Measurements from ENCODE around the gene YIF1B. TPM values are rescaled to one million over a fixed set of nuclear protein-coding genes. Genes with fewer than 3 reads are reported as not detected.

The YIF1B gene, protein sequence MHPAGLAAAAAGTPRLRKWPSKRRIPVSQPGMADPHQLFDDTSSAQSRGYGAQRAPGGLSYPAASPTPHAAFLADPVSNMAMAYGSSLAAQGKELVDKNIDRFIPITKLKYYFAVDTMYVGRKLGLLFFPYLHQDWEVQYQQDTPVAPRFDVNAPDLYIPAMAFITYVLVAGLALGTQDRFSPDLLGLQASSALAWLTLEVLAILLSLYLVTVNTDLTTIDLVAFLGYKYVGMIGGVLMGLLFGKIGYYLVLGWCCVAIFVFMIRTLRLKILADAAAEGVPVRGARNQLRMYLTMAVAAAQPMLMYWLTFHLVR
- 96.8 to 131 TPM (median 122 TPM) in 5 replicates for total RNA-seq (2022; extraction: Qiagen RNA extraction)

DNA sequence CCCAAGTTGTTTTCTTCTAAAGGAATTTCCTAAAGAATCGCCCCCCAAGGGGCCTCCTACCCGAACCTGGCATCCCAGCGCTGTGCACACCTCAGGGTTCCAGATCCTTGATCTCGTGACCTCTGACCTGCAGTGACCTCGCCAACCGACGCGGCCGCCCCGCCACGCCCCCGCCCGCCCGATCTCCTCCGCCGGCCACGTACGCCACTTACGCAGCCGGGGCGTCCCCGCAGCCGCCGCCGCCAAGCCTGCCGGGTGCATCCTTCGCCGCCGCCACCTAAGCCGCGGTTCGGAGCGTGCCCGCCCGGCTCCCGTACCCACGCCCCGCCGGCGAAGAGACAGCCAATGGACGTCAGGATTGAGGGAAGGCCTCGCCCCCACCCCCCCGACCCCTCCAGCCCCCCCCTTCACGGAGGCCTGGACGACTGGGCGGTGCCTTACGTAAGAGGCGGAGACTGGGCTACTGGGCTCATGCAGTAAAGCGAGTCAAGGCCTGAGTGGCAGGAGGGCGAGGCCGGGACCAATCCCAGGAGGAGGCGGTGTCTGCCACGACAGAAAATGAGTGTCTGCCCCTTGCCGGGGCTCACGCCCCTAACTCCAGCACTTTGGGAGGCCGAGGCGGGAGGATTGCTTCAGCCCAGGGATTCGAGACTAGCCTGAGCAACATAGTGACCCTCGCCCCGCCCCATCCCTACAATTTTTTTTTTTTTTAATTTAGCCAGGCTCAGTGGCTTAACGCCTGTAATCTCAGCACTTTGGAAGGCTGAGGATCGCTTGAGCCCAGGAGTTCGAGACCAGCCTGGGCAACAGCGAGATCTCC, at the start of gene YIF1B:
Gene YIF1B (minus strand): TSS at position 291 of the 820 bp plus-strand sequence. CDS start 30 bp downstream, at position 261.

DNA sequence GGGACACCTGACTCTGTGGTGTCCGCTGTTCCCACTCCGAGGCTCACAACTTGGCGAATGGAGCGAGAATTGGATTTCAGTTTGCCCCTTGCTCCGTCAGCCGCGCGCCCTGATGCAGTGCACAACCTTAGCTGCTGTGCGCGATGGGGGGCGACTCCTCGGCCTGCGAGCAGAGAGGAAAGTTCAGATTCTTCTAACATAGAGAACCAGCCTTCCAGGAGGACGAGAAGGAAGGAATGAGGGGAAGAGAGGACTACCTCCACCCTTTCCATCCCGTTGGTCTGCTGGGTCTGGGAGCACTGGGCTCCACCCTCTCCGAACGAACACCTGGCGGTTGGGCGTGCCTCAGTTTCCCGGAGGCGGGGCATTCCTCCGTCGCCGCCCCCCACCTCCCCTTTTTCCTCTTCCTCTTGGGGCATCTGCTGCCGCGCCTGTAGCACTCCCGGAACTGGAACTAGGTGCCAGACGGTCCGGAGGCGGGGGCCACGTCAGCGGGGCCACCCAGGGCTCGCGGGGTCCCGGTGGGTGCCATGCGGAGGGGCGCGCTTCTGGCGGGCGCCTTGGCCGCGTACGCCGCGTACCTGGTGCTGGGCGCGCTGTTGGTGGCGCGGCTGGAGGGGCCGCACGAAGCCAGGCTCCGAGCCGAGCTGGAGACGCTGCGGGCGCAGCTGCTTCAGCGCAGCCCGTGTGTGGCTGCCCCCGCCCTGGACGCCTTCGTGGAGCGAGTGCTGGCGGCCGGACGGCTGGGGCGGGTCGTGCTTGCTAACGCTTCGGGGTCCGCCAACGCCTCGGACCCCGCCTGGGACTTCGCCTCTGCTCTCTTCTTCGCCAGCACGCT, 3.9 kb upstream of the YIF1B start, which contains the start of gene KCNK6:
Gene KCNK6 (plus strand): TSS at position 425 of the 838 bp plus-strand sequence. CDS start 106 bp downstream, at position 531.

DNA sequence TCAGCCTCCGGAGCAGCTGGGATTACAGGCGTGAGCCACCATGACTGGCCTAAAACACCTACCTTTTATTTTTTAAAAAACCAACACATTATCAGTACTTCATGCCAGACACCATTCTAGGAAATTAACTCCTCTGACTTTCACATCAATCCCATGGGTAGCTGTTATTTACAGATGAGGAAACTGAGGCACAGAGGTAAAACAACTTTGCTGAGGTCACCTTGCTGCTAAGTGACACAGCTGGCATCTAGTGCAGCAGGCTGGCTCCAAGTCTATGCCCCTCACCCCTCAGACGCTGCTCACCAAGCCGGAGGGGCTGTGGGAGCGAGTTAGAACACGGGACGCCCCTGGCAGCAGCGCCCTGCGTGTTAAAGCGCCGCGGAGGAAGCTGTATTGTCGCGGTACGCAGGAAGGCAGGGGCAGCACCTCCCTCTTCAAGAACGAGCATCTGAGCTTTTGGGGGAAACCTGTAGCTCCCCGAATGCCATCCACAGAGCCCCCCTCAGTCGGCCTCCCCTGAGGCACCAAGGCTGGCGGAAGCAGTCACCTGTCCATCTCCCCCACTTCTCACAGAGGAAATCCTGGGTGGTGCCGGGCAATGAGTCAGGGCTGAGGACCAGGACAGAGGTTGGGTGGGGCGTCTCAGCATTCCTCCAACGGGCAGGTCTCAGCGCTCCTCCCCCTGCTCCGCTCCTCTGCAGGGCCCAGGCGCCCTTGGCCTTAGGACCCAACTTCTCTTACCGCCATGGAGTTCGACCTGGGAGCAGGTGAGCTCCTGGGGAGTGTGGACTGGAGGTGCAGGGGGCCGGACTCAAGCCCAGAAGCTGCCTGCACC, 12.0 kb downstream of the YIF1B start, which contains the start of gene C19orf33:
Gene C19orf33 (plus strand): TSS at position 735 of the 835 bp plus-strand sequence. CDS start 11 bp downstream, at position 746.

DNA sequence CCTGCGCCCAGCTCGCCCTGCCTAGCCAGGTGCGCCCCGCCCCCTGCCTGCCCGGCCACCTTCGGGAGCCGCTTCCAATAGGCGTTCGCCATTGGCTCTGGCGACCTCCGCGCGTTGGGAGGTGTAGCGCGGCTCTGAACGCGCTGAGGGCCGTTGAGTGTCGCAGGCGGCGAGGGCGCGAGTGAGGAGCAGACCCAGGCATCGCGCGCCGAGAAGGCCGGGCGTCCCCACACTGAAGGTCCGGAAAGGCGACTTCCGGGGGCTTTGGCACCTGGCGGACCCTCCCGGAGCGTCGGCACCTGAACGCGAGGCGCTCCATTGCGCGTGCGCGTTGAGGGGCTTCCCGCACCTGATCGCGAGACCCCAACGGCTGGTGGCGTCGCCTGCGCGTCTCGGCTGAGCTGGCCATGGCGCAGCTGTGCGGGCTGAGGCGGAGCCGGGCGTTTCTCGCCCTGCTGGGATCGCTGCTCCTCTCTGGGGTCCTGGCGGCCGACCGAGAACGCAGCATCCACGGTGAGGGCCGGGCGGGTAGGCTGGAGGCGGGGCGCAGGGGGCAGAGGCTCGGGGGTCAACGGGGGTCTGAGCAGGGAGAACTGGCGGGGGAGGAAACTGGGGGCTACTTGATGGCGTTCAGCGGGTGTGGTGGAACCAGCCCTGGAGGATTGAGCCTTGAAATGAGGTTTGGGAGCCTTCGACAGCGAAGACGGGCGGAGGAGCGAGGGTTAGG, 51.1 kb downstream of the YIF1B start, which contains the start of gene SPINT2:
Gene SPINT2 (plus strand): TSS at position 88 of the 727 bp plus-strand sequence. CDS start 320 bp downstream, at position 408.

Other genes with a start within 250 kb of the YIF1B start
- gene DPF1, start 91.7 kb downstream of the YIF1B start, total RNA-seq (2022; extraction: Qiagen RNA extraction): 3.7 to 5.1 TPM (median 4.8 TPM) in 5 replicates
- gene PPP1R14A, start 59.6 kb downstream of the YIF1B start, total RNA-seq (2022; extraction: Qiagen RNA extraction): 62.8 to 91.7 TPM (median 82.0 TPM) in 5 replicates
- gene SPINT2, start 51.4 kb downstream of the YIF1B start, total RNA-seq (2022; extraction: Qiagen RNA extraction): 246 to 303 TPM (median 282 TPM) in 5 replicates
- gene C19orf33, start 11.7 kb downstream of the YIF1B start, total RNA-seq (2022; extraction: Qiagen RNA extraction): 563 to 655 TPM (median 615 TPM) in 5 replicates
- gene KCNK6, start 3.9 kb upstream of the YIF1B start, total RNA-seq (2022; extraction: Qiagen RNA extraction): 3.6 to 5.0 TPM (median 4.6 TPM) in 5 replicates
- gene CATSPERG, start 19.9 kb upstream of the YIF1B start, total RNA-seq (2022; extraction: Qiagen RNA extraction): 0.60 to 1.6 TPM (median 1.1 TPM) in 5 replicates
- gene PSMD8, start 58.6 kb upstream of the YIF1B start, total RNA-seq (2022; extraction: Qiagen RNA extraction): 441 to 488 TPM (median 469 TPM) in 5 replicates
- gene GGN, start 72.1 kb upstream of the YIF1B start, total RNA-seq (2022; extraction: Qiagen RNA extraction): 0.06 to 0.72 TPM (median 0.35 TPM) in 5 replicates
- 1.4 to 3.2 TPM (median 2.0 TPM) in 5 replicates for gene SPRED3, start 72.8 kb upstream of the YIF1B start, total RNA-seq (2022; extraction: Qiagen RNA extraction)
- gene FAM98C, start 87.1 kb upstream of the YIF1B start, total RNA-seq (2022; extraction: Qiagen RNA extraction): 15.6 to 24.4 TPM (median 21.2 TPM) in 5 replicates
- 0.11 to 0.26 TPM (median 0.19 TPM) in 5 replicates for gene RASGRP4, start 110.3 kb upstream of the YIF1B start, total RNA-seq (2022; extraction: Qiagen RNA extraction)
- 5.2 to 7.6 TPM (median 6.3 TPM) in 5 replicates for gene RYR1, start 117.7 kb upstream of the YIF1B start, total RNA-seq (2022; extraction: Qiagen RNA extraction)